HG03103 (cell line): ENCODE results near the gene KRT33A.

Experiments used
- ATAC-seq: cut with Tn5 transposase; IDR thresholded peaks from one replicate; pipeline ENCODE4 v1.9.1; 2021; ENCODE audit warnings: low read depth; ENCODE audit not compliant: unreplicated experiment

Gene KRT33A

GRCh38 chr17:41308251-41308917, 42.2 kb downstream of the KRT33A start:
- no peak for ATAC-seq

- no peak for ATAC-seq
These were observed 43.0 kb downstream of the KRT33A start for GRCh38 chr17:41307647-41308046.

GRCh38 chr17:41304091-41304490, 46.5 kb downstream of the KRT33A start:
- ATAC-seq = no peak

- ATAC-seq = no peak
These were observed 47.6 kb downstream of the KRT33A start for GRCh38 chr17:41302981-41303380.

GRCh38 chr17:41301916-41302901, 48.4 kb downstream of the KRT33A start, which contains the start of gene KRTAP29-1:
KRTAP29-1 (minus strand) TSS chr17:41302851; CDS start chr17:41302851, 0 bp downstream.
- ATAC-seq = no peak

GRCh38 chr17:41301204-41301790, 49.3 kb downstream of the KRT33A start:
- ATAC-seq = no peak

- ATAC-seq = no peak
These were observed 52.0 kb downstream of the KRT33A start for GRCh38 chr17:41298458-41299135.

- no peak for ATAC-seq
These were observed 53.8 kb downstream of the KRT33A start for GRCh38 chr17:41296846-41297245.
